ENCODE results near the gene GATA2. TPM values are rescaled to one million over a fixed set of nuclear protein-coding genes. Genes with fewer than 3 reads are reported as not detected.

The GATA2 gene
- total RNA-seq, 1 experiment from 2014 or later: 9.6 TPM

DNA sequence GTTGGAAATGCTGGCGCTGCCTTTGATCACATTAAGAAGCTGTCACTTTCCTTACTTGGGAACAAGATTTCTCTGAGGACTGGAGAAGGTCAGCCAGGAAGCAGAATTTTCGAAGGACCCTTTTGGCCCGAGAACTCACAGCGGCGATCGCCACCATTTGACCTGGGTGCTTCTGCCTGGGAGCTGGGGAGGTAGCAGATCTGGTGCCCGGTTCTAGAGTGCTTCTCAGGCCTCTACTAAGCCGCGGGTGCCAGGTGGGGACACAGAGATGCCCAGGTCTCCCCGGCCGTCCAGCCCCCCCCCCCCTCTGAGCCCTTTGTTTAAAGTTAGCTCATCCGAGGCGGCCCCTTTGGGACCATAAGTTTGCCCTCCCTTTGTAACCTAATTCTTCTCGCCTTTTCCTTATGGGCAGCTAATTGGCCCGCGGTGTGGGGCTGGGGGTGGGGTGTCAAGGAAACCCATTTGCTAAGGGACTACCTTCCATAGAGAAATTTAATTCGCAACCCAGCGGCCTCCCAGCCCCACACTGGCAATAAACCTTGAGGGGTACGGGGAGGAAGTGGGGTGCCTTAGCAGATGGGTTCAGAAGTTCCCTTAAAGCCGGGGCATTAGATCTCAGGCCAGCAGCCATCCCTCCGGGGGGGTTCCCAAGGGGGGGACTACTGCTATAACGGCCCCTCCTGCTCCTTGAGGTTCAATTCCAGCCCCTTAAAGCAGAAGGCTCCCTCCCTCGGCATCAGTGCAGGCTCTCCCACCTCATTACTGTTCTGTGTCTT, 1.9 kb downstream of the GATA2 start:
- Mint-ChIP-seq H3K27me3 (ENCODE audit: unreplicated experiment) (peaks cover 9% of the 10 kb centered on the region), H3K4me3 (ENCODE audit: low read depth, unreplicated experiment) (no peak overlapping the region), H3K27ac (ENCODE audit: unreplicated experiment) (no peak overlapping the region), H3K36me3 (ENCODE audit: insufficient read depth, unreplicated experiment) (peaks cover 42% of the 10 kb centered on the region), H3K4me1 (ENCODE audit: low read depth, unreplicated experiment) (peaks cover 6% of the 10 kb centered on the region), H3K9me3 (ENCODE audit: low read depth, unreplicated experiment) (no peaks in the 10 kb centered on the region)
- DNase-seq: no peak
- intact Hi-C loops (cut with micrococcal nuclease; ENCODE audit: unreplicated experiment): loop anchor here (2.0 kb wide), 1 partner anchor 56 kb away; no protein-coding TSS in a partner anchor
- CTCF ChIA-PET: interaction anchor here (0.7 to 1.0 kb wide), 3 partner anchors 9 to 64 kb away, joined by 3 read pairs; no protein-coding TSS in a partner anchor
- no TSS peak for BruUV-seq (replicated peaks)
- TF ChIP-seq, protein P1, sequence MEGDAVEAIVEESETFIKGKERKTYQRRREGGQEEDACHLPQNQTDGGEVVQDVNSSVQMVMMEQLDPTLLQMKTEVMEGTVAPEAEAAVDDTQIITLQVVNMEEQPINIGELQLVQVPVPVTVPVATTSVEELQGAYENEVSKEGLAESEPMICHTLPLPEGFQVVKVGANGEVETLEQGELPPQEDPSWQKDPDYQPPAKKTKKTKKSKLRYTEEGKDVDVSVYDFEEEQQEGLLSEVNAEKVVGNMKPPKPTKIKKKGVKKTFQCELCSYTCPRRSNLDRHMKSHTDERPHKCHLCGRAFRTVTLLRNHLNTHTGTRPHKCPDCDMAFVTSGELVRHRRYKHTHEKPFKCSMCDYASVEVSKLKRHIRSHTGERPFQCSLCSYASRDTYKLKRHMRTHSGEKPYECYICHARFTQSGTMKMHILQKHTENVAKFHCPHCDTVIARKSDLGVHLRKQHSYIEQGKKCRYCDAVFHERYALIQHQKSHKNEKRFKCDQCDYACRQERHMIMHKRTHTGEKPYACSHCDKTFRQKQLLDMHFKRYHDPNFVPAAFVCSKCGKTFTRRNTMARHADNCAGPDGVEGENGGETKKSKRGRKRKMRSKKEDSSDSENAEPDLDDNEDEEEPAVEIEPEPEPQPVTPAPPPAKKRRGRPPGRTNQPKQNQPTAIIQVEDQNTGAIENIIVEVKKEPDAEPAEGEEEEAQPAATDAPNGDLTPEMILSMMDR (IDR thresholded peaks at IDR 0.05; ENCODE audit: unreplicated experiment): no peak

DNA sequence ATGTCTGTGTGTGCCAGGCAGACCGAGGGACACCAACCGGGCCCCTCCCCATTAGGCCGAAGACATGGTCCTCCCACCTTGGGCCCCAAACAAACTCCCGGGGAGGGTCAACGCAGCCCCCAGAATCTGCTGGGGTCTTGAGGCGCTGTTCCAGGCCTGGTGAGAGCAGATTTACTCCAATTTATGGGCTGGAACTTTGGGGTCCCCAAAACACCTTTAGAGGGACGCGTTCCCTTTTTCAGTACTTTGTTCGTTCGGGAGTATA, 2.4 kb downstream of the GATA2 start:
- no peak for DNase-seq
- intact Hi-C loops (cut with micrococcal nuclease; ENCODE audit: unreplicated experiment): loop anchor here (2.0 kb wide), 1 partner anchor 56 kb away; no protein-coding TSS in a partner anchor
- H3K9me3 Mint-ChIP-seq (ENCODE audit: low read depth, unreplicated experiment): no peaks in the 10 kb centered on the region
- no TSS peak for BruUV-seq (replicated peaks)
- CTCF ChIA-PET: interaction anchor here (1.0 to 1.5 kb wide), 2 partner anchors 53 to 55 kb away, joined by 3 to 7 read pairs; no protein-coding TSS in a partner anchor
- peaks cover under 1% of the 10 kb centered on the region for H3K4me1 Mint-ChIP-seq (ENCODE audit: low read depth, unreplicated experiment)
- H3K4me3 Mint-ChIP-seq (ENCODE audit: low read depth, unreplicated experiment): no peak overlapping the region
- H3K27me3 Mint-ChIP-seq (ENCODE audit: unreplicated experiment): peaks cover 9% of the 10 kb centered on the region
- TF ChIP-seq, protein P1 (IDR thresholded peaks at IDR 0.05; ENCODE audit: unreplicated experiment): no peak
- peaks cover 43% of the 10 kb centered on the region for H3K36me3 Mint-ChIP-seq (ENCODE audit: insufficient read depth, unreplicated experiment)
- no peak overlapping the region for H3K27ac Mint-ChIP-seq (ENCODE audit: unreplicated experiment)

DNA sequence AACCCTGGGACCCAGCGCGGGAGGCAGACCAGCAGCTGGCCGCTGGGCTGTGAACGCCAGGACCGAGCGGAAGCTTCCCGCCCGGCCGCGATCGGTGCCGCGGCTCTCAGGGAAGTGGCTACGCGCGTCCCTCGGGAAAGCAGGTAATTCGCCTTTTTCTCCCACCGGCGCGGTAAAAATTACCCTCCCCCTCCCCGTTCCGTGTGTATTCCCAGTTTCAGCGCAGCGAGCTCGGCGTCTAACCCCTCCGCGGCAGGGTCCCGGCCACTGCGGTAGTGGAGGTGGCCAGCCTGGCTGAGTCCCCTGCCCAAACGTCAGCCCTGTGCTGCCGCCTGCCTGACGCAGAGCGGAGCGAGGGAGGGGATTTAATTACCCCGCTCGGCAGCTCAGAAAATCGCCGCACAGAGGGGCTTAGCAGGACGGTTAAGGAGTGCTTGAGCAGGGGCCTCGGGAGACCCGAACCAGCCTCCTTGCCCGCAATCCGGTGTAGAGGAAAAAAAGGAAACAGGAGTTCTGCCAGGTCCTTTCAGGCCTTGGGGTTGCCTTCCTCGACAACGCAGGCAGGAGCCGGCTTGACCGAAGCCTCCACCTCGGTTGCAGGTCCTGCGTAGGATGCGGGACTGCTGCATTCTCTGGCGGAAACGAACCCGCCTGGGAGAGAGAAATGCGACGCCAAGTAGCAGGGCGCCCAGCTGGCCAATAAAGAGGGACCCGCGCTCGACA, 2.9 kb downstream of the GATA2 start:
- TF ChIP-seq, protein P1 (IDR thresholded peaks at IDR 0.05; ENCODE audit: unreplicated experiment): no peak
- intact Hi-C loops (cut with micrococcal nuclease; ENCODE audit: unreplicated experiment): loop anchor here (2.0 kb wide), 1 partner anchor 55 kb away; no protein-coding TSS in a partner anchor
- BruUV-seq (replicated peaks): TSS peak; percentile 53
- DNase-seq: peak; percentile 71
- CTCF ChIA-PET: interaction anchor here (0.7 to 1.6 kb wide), 7 partner anchors 9 to 128 kb away, joined by 3 to 14 read pairs (median 4); no protein-coding TSS in a partner anchor
- Mint-ChIP-seq H3K27me3 (ENCODE audit: unreplicated experiment) (peaks cover 9% of the 10 kb centered on the region), H3K4me3 (ENCODE audit: low read depth, unreplicated experiment) (peak overlapping the region; percentile 96), H3K27ac (ENCODE audit: unreplicated experiment) (peak overlapping the region; percentile 74), H3K36me3 (ENCODE audit: insufficient read depth, unreplicated experiment) (peaks cover 43% of the 10 kb centered on the region), H3K9me3 (ENCODE audit: low read depth, unreplicated experiment) (no peaks in the 10 kb centered on the region), H3K4me1 (ENCODE audit: low read depth, unreplicated experiment) (no peaks in the 10 kb centered on the region)

DNA sequence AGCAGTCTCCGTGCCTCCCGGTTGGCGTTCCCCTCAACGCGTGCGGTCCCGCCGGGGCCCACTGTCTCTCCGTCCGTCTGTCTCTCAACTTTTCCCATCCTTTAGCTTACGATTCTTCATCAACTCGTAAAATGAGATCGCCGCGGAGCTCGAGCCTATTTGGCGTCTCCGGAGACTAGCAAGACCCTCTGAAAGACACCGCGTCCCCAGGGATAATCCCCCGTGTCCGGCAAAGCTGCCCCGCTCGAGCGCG, 3.4 kb downstream of the GATA2 start:
- H3K4me1 Mint-ChIP-seq (ENCODE audit: low read depth, unreplicated experiment): no peaks in the 10 kb centered on the region
- H3K9me3 Mint-ChIP-seq (ENCODE audit: low read depth, unreplicated experiment): no peaks in the 10 kb centered on the region
- intact Hi-C loops (cut with micrococcal nuclease; ENCODE audit: unreplicated experiment): no loop called here
- CTCF ChIA-PET: interaction anchor here (0.7 to 1.6 kb wide), 7 partner anchors 10 to 128 kb away, joined by 3 to 14 read pairs (median 4); no protein-coding TSS in a partner anchor
- H3K4me3 Mint-ChIP-seq (ENCODE audit: low read depth, unreplicated experiment): peak overlapping the region; percentile 96
- H3K27me3 Mint-ChIP-seq (ENCODE audit: unreplicated experiment): peaks cover 9% of the 10 kb centered on the region
- no peak for DNase-seq
- H3K27ac Mint-ChIP-seq (ENCODE audit: unreplicated experiment): peak overlapping the region; percentile 74
- no TSS peak for BruUV-seq (replicated peaks)
- TF ChIP-seq, protein P1 (IDR thresholded peaks at IDR 0.05; ENCODE audit: unreplicated experiment): no peak
- H3K36me3 Mint-ChIP-seq (ENCODE audit: insufficient read depth, unreplicated experiment): peaks cover 43% of the 10 kb centered on the region

All from Calu3 (cell line).